ENCODE data around the gene XG.

DNA sequence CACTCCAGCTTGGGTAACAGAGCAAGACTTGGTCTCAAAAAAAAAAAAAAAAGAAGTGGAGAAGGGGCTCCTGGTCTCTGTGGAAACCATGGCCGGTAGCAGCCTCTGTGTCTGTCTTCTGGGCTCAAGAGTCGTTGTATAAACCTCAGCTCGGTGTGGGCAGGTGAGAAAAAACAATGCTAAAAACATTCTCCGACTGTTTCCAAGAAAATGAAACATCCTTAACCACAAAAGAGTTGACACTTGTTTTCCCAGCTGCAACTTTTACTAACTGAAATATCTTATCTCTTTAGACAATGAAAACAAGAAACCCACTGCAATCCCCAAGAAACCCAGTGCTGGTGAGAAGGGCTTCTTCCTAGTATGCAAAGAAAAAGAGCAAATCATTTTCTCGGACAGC, 34.5 kb upstream of the XG start:
- no peak for TF ChIP-seq NR2C1 (IDR thresholded peaks at IDR 0.05)
- no peak for TF ChIP-seq NR2C1 (tag; IDR thresholded peaks at IDR 0.05)
- no peak for TF ChIP-seq RBBP5 (IDR thresholded peaks at IDR 0.05; ENCODE audit: borderline replicate concordance, insufficient read depth, low read length, poor library complexity, severe bottlenecking)
- no peak for TF ChIP-seq LEF1 (IDR thresholded peaks at IDR 0.05)
